HG02798 (cell line): ENCODE data around the gene C3orf52.

Source experiments
- ATAC-seq: cut with Tn5 transposase; IDR thresholded peaks from one replicate; pipeline ENCODE4 v1.9.1; 2021; ENCODE audit warnings: mild to moderate bottlenecking; ENCODE audit not compliant: unreplicated experiment, poor library complexity

The C3orf52 gene

GRCh38 chr3:112133626-112134334 is 47.6 kb downstream of the C3orf52 start:
- ATAC-seq, result no peak

- no peak for ATAC-seq
These were observed 48.3 kb downstream of the C3orf52 start for GRCh38 chr3:112134335-112135124.

- ATAC-seq, result no peak
These were observed 49.9 kb downstream of the C3orf52 start for GRCh38 chr3:112136046-112136445.

- ATAC-seq, result peak; percentile 25
These were observed 50.9 kb downstream of the C3orf52 start for GRCh38 chr3:112136959-112137693.

- no peak for ATAC-seq
These were observed 51.6 kb downstream of the C3orf52 start for GRCh38 chr3:112137781-112138180.

- no peak for ATAC-seq
These were observed 52.2 kb downstream of the C3orf52 start for GRCh38 chr3:112138219-112138969.

GRCh38 chr3:112140584-112140983 is 54.4 kb downstream of the C3orf52 start:
- no peak for ATAC-seq

- no peak for ATAC-seq
These were observed 55.1 kb downstream of the C3orf52 start for GRCh38 chr3:112141293-112141692.

GRCh38 chr3:112143251-112143650 is 57.1 kb downstream of the C3orf52 start:
- ATAC-seq, result peak; percentile 60

- ATAC-seq, result no peak
These were observed 57.5 kb downstream of the C3orf52 start for GRCh38 chr3:112143689-112144088.

GRCh38 chr3:112149136-112149535 is 62.9 kb downstream of the C3orf52 start:
- ATAC-seq, result no peak

- peak; percentile 66 for ATAC-seq
These were observed 81.6 kb downstream of the C3orf52 start for GRCh38 chr3:112167758-112168157.
